ENCODE measurements around the gene UBE2E2. TPM values are rescaled to one million over a fixed set of nuclear protein-coding genes. Genes with fewer than 3 reads are reported as not detected.

Gene UBE2E2
- total RNA-seq, 1 experiment from 2014 or later: 38.6 TPM

DNA sequence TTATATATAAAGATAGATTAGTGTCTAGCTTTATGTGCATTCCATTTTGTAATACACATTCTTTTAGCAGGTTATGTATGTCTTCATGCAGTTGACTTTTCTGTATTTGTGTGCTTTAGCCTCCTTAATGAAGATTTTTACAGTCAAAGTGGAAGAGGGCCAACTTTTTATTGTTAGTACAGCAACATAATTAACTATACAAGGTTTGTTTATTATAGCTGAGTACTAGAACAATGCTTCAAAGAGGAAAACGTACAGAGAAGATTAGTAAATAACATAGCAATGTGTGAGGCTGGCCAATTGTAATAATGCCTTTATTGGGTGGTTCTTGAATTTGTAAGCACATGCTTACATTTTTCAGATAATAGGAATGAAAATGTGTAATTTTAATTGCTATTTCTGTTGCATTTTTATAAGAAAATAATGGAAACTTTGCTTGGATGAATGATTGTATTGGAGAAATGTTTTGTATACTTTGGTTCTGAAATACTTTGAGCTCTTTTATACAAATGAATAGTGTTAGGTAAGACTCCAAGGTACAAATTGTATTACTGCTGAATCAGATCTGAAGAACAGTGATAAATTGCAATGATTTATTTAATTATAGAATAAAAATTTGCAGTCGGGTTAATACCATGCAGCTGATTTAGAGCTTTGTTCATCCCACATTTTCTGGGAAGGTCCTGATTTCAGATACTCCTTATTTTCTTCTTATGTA lies 41.4 kb downstream of the UBE2E2 start:
- WGBS (ENCODE audit: extremely low coverage, insufficient read length, low lambda C conversion rate): no CpG with 5 or more reads among the region's 2 CpGs
- Mint-ChIP-seq H3K4me1 (peaks cover 17 to 18% of the 10 kb centered on the region in 2 experiments), H3K9me3 (no peaks in the 10 kb centered on the region), H3K4me3 (no peak overlapping the region), H3K36me3 (ENCODE audit: insufficient read depth in 1 of 3, low read depth in 3 of 3) (no peaks in the 10 kb centered on the region), H3K27ac (no peak overlapping the region), H3K27me3 (ENCODE audit: low read depth) (no peaks in the 10 kb centered on the region)
- DNase-seq: no peak
- Histone ChIP-seq H3K14ac (ENCODE audit: insufficient read depth, low read length) (no peak overlapping the region), H3T11ph (ENCODE audit: low read length) (no peak overlapping the region), H3K27me3 (ENCODE audit: insufficient read depth, low read length) (no peaks in the 10 kb centered on the region), H3K79me2 (ENCODE audit: insufficient read depth, low read length) (no peaks in the 10 kb centered on the region; the same call in 1 of the 2 replicates), H2BK12ac (ENCODE audit: insufficient read length, low read depth, low read length) (no peak overlapping the region), H3K18ac (ENCODE audit: insufficient read length, low read depth, low read length) (no peak overlapping the region), H3K23me2 (ENCODE audit: insufficient read length, low read depth, low read length, poor library complexity, severe bottlenecking) (no peaks in the 10 kb centered on the region), H3K27ac (ENCODE audit: insufficient read length, low read depth, low read length) (no peak overlapping the region), H3K9me3 (ENCODE audit: control insufficient read depth, low read depth, low read length) (no peaks in the 10 kb centered on the region), H2BK120ac (ENCODE audit: low read depth, low read length, poor library complexity, severe bottlenecking) (no peak overlapping the region), H3K4ac (ENCODE audit: low read depth, low read length) (no peak overlapping the region), H4K8ac (replicated peaks; ENCODE audit: insufficient read length, low read depth, low read length) (no peak overlapping the region), H2BK15ac (ENCODE audit: low read depth, low read length) (no peak overlapping the region), H3K56ac (ENCODE audit: insufficient read length, low read depth, low read length) (no peak overlapping the region), H4K5ac (ENCODE audit: insufficient read length, low read depth, low read length) (no peak overlapping the region), H4K91ac (ENCODE audit: insufficient read length, low read depth, low read length) (no peak overlapping the region), H2BK5ac (ENCODE audit: insufficient read length, low read length) (no peak overlapping the region), H2BK20ac (ENCODE audit: low read depth, low read length, poor library complexity, severe bottlenecking) (no peak overlapping the region), H4K20me1 (ENCODE audit: control insufficient read depth, insufficient read depth, insufficient read length) (no peaks in the 10 kb centered on the region), H2AK5ac (ENCODE audit: insufficient read length, low read length) (no peak overlapping the region), H3K9ac (ENCODE audit: extremely low read depth, insufficient read length, low read length) (no peak overlapping the region), H3K79me1 (ENCODE audit: insufficient read depth, low read depth, low read length, poor library complexity, severe bottlenecking) (peaks cover 9% of the 10 kb centered on the region), H3K4me1 (ENCODE audit: insufficient read depth, low read length) (no peaks in the 10 kb centered on the region; the same call in 1 of the 2 replicates), H3K4me2 (ENCODE audit: insufficient read depth, insufficient read length, low read length) (no peak overlapping the region), H3K23ac (ENCODE audit: insufficient read length, low read depth, low read length) (no peak overlapping the region), H2AFZ (ENCODE audit: low read length) (no peak overlapping the region)
- no peak for TF ChIP-seq CTCF (conservative IDR thresholded peaks at IDR 0.05)

Data from H9 (cell line).